B cell (primary cell): Measurements from ENCODE around the gene GRB10. TPM values are rescaled to one million over a fixed set of nuclear protein-coding genes. Genes with fewer than 3 reads are reported as not detected.

Source experiments
- ATAC-seq: fragments of 200-7000 bp; cut with Tn5 transposase; one replicate; pipeline ENCODE4 v1.10.0; 2021; ENCODE audit warnings: low read depth, mild to moderate bottlenecking, moderate number of reproducible peaks, moderate library complexity
- CTCF ChIA-PET: fragments of 350-600 bp; sonication (Branson Sonifier 250); formaldehyde crosslinking; loops from one replicate; lab custom pipeline; 2021; ENCODE audit warnings: antibody characterized with exemption, inconsistent platforms; lab: Charles Lee
- POLR2A ChIA-PET: fragments of 350-600 bp; sonication (Branson Sonifier 250); formaldehyde crosslinking; loops from one replicate; lab custom pipeline; 2021; ENCODE audit warnings: antibody characterized with exemption; lab: Charles Lee
- DNase-seq: peaks from one replicate; pipeline ENCODE4 v3.0.0; 2013
- H2AFZ ChIP-seq: 2 replicates; pipeline ENCODE4 v1.6.1; 2012; ENCODE audit warnings: mild to moderate bottlenecking, low read depth, low read length; ENCODE audit not compliant: insufficient read depth, poor library complexity, severe bottlenecking
- H3K27ac ChIP-seq, 2 donors: 1 replicate in 1 of 2; 2 replicates in 1 of 2; pipeline ENCODE4 v1.5.1; 2012 to 2013; ENCODE audit warnings: low read length in 2 of 2, mild to moderate bottlenecking in 2 of 2, moderate library complexity in 1 of 2
- H3K27me3 ChIP-seq, 4 experiments: fragments of 200-600 bp in 1 of 4; sonication (generic) in 1 of 4; replicated peaks in 1 of 4; 1 replicate in 2 of 4; 2 replicates in 2 of 4; pipeline versions ENCODE4 v1.6.1 to v1.7.0; 2013 to 2016; ENCODE audit warnings: low read length in 3 of 4, mild to moderate bottlenecking in 2 of 4, mixed read lengths in 1 of 4, moderate library complexity in 1 of 4; ENCODE audit not compliant: insufficient read depth in 4 of 4, control insufficient read depth in 3 of 4; ENCODE audit errors: control extremely low read depth in 1 of 4
- H3K36me3 ChIP-seq, 2 experiments: replicated peaks in 1 of 2; 1 replicate in 1 of 2; 2 replicates in 1 of 2; pipeline versions ENCODE4 v1.6.1 to v1.7.1; 2013; ENCODE audit warnings: low read length in 1 of 2; ENCODE audit not compliant: insufficient read depth in 2 of 2, control insufficient read depth in 1 of 2; ENCODE audit errors: control extremely low read depth in 1 of 2, extremely low read depth in 1 of 2
- H3K4me1 ChIP-seq, 2 donors: fragments of 200-600 bp in 1 of 2; sonication (generic) in 1 of 2; 1 replicate in 1 of 2; 2 replicates in 1 of 2; pipeline versions ENCODE4 v1.5.1 to v1.6.1; 2013 to 2017; ENCODE audit warnings: low read length in 2 of 2; ENCODE audit not compliant: control insufficient read depth in 2 of 2, insufficient read depth in 2 of 2
- H3K4me2 ChIP-seq: replicated peaks from 2 replicates; pipeline ENCODE3; 2012; ENCODE audit warnings: mild to moderate bottlenecking, low read depth, low read length; ENCODE audit not compliant: poor library complexity, severe bottlenecking
- H3K4me3 ChIP-seq, 5 experiments: fragments of 200-600 bp in 1 of 5; sonication (generic) in 1 of 5; 1 replicate in 3 of 5; 2 replicates in 2 of 5; pipeline versions ENCODE4 v1.5.1 to v1.7.0; 2011 to 2016; ENCODE audit warnings: low read length in 4 of 5, mild to moderate bottlenecking in 4 of 5, low read depth in 2 of 5, control low read depth in 1 of 5, moderate library complexity in 1 of 5; ENCODE audit not compliant: insufficient read depth in 1 of 5; ENCODE audit errors: control extremely low read depth in 1 of 5, extremely low read depth in 1 of 5
- H3K79me2 ChIP-seq: fragments of 200-600 bp; sonication (generic); one replicate; pipeline ENCODE4 v1.6.0; 2016; ENCODE audit warnings: low read length; ENCODE audit not compliant: control insufficient read depth, insufficient read depth
- H3K9ac ChIP-seq: fragments of 200-600 bp; sonication (generic); 2 replicates; pipeline ENCODE4 v1.6.1; 2017; ENCODE audit warnings: mild to moderate bottlenecking, low read length, moderate library complexity
- H3K9me3 ChIP-seq, 3 donors: one replicate each; pipeline versions ENCODE4 v1.6.1 to v1.7.1; 2013; ENCODE audit warnings: low read length in 2 of 3; ENCODE audit not compliant: control insufficient read depth in 2 of 3, insufficient read depth in 1 of 3; ENCODE audit errors: control extremely low read depth in 1 of 3
- H4K20me1 ChIP-seq: 2 replicates; pipeline ENCODE4 v1.6.0; 2012; ENCODE audit warnings: mild to moderate bottlenecking, low read length; ENCODE audit not compliant: insufficient read depth, control insufficient read depth, poor library complexity, severe bottlenecking
- H3K27ac Mint-ChIP-seq: one replicate; pipeline ENCODE4 v1.8.0; 2021; ENCODE audit warnings: mixed read lengths
- H3K27me3 Mint-ChIP-seq: one replicate; pipeline ENCODE4 v1.8.0; 2021; ENCODE audit warnings: mixed read lengths
- H3K4me1 Mint-ChIP-seq: one replicate; pipeline ENCODE4 v1.8.0; 2021; ENCODE audit warnings: mixed read lengths
- H3K4me3 Mint-ChIP-seq: one replicate; pipeline ENCODE4 v1.8.0; 2021; ENCODE audit warnings: mixed read lengths
- H3K9me3 Mint-ChIP-seq: one replicate; pipeline ENCODE4 v1.8.0; 2022; ENCODE audit warnings: mixed read lengths; ENCODE audit not compliant: insufficient read depth
- CTCF ChIP-seq: fragments of 200-600 bp; IDR thresholded peaks from one replicate; pipeline ENCODE4 v1.8.0; 2022; ENCODE audit warnings: antibody characterized with exemption, mild to moderate bottlenecking
- EZH2 ChIP-seq: IDR thresholded peaks from 2 replicates; pipeline ENCODE4 v1.6.1; 2012; ENCODE audit warnings: borderline replicate concordance, low read depth, mild to moderate bottlenecking, moderate library complexity, low read length; ENCODE audit not compliant: insufficient read depth, poor library complexity, severe bottlenecking
- WGBS: methylation state at CpG from one replicate; pipeline ENCODE4 v1.1.5; 2013; ENCODE audit warnings: missing lambda C conversion rate; ENCODE audit not compliant: insufficient coverage; 5-methylcytosine and 5-hydroxymethylcytosine counted together
- intact Hi-C: fragments of 100-400 bp; cut with micrococcal nuclease; formaldehyde crosslinking; loops from one replicate; pipeline ENCODE4 v1.10.0; 2022
- polyA plus RNA-seq: library from polyadenylated mRNA; depleted of rRNA; stranded (reverse); fragments of >200 nt; gene quantifications from 2 replicates; pipeline ENCODE4 v1.2.3, GENCODE V29; 2012
- total RNA-seq, 2 donors: library from RNA; stranded (reverse); fragments of 120-200 nt in 1 of 2; gene quantifications; 1 replicate in 1 of 2; 2 replicates in 1 of 2; pipeline versions ENCODE4 v1.2.3 to v1.2.4, GENCODE V29; 2013 to 2022

GRB10 gene
- total and polyA plus RNA-seq, 2 donors (not counting 1 experiment from before 2014, with no cell fraction given), result 0.04 TPM; not detected in 1

DNA sequence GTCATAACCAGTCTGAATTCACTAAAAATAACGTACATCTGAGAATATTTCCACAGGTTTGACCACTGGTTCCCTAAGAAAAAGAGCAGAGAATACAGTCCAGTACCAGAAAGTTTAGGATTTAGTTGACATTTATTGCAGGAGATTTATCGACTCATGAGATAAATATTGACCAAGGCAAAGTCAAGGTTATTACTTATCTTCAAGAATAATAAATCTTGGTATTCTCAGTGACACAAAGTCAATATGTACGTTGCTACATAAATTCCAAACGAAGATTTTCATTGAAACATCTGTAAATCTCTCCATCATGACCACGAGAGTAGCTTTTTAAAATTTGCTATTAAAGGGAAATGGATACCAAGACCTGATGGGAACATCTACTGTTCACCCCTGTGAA lies 39.4 kb upstream of the GRB10 start:
- no peak for ATAC-seq

DNA sequence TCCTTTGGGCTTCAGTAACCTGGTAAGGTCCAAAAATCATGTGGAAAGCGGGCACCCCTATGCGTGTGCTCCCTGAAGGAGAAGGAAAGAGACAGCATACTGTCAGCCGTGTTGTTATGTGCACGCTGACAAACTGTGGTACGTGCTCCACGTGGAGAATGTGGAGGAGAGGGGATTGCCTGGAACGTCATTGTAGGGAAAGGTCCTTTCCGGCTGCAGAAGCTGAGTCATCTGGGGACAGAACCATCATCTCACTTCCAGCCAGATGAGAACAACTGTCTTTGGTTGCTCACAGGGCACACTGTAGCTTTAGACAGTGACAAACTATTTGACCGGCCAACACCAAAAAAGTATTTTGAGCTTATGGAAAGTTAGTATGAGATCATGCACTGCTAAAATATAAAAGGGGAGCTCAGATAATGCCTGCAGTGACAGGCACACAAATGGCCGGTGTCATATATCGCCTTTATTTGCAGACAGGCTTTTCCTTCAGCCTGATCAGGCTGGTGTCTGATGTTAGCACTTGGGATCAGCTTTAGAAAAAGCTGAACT lies 38.8 kb upstream of the GRB10 start:
- ChIA-PET CTCF (no interaction called here), POLR2A (no interaction called here)
- Histone ChIP-seq H3K79me2 (no peaks in the 10 kb centered on the region), H3K27me3 (no peaks in the 10 kb centered on the region), H3K4me3 (no peak overlapping the region), H3K4me2 (no peak overlapping the region), H2AFZ (no peak overlapping the region), H3K4me1 (no peaks in the 10 kb centered on the region), H3K27ac (no peak overlapping the region), H3K36me3 (no peaks in the 10 kb centered on the region), H4K20me1 (no peaks in the 10 kb centered on the region), H3K9ac (no peak overlapping the region), H3K9me3 (no peaks in the 10 kb centered on the region)
- Mint-ChIP-seq H3K4me1 (no peaks in the 10 kb centered on the region), H3K27me3 (peaks cover 5% of the 10 kb centered on the region), H3K27ac (no peak overlapping the region), H3K9me3 (no peaks in the 10 kb centered on the region), H3K4me3 (no peak overlapping the region)
- 91% methylated on average over 11 of the region's 11 CpGs for WGBS
- TF ChIP-seq CTCF, result no peak
- no peak for TF ChIP-seq EZH2
- intact Hi-C loops, result no loop called here
- ATAC-seq (no peak), DNase-seq (no peak)

More for the DNA sequence above, 39.4 kb upstream of the GRB10 start:
- H3K9me3 ChIP-seq, result no peaks in the 10 kb centered on the region
- H4K20me1 ChIP-seq, result no peaks in the 10 kb centered on the region
- no CpG with 5 or more reads among the region's 5 CpGs for WGBS
- CTCF ChIA-PET, result no interaction called here
- no peaks in the 10 kb centered on the region for H3K4me1 Mint-ChIP-seq
- no peaks in the 10 kb centered on the region for H3K4me1 ChIP-seq
- H3K4me3 ChIP-seq, result no peak overlapping the region
- H3K4me2 ChIP-seq, result no peak overlapping the region
- H3K9ac ChIP-seq, result no peak overlapping the region
- H3K27me3 Mint-ChIP-seq, result peaks cover 4% of the 10 kb centered on the region
- H3K36me3 ChIP-seq, result no peaks in the 10 kb centered on the region
- no peak for TF ChIP-seq CTCF
- no peak for TF ChIP-seq EZH2
- no peaks in the 10 kb centered on the region for H3K9me3 Mint-ChIP-seq
- no peak overlapping the region for H2AFZ ChIP-seq
- H3K4me3 Mint-ChIP-seq, result no peak overlapping the region
- no peak for DNase-seq
- POLR2A ChIA-PET, result no interaction called here
- H3K27me3 ChIP-seq, result no peaks in the 10 kb centered on the region
- H3K79me2 ChIP-seq, result no peaks in the 10 kb centered on the region
- no peak overlapping the region for H3K27ac Mint-ChIP-seq
- intact Hi-C loops, result no loop called here
- no peak overlapping the region for H3K27ac ChIP-seq
